ENCODE data around the gene GTF2H2C. TPM values are rescaled to one million over a fixed set of nuclear protein-coding genes. Genes with fewer than 3 reads are reported as not detected.
"Not testable (repeated sequence)": the region's sequence is repeated elsewhere in the genome, so short reads cannot be mapped to it uniquely, and the experiment has no call there.

GTF2H2C gene
- 10 to 100 TPM; 26.6 to 41.6 TPM for total RNA-seq
- total RNA-seq: 6.4 to 9.6 reads per million in 2 donors

DNA sequence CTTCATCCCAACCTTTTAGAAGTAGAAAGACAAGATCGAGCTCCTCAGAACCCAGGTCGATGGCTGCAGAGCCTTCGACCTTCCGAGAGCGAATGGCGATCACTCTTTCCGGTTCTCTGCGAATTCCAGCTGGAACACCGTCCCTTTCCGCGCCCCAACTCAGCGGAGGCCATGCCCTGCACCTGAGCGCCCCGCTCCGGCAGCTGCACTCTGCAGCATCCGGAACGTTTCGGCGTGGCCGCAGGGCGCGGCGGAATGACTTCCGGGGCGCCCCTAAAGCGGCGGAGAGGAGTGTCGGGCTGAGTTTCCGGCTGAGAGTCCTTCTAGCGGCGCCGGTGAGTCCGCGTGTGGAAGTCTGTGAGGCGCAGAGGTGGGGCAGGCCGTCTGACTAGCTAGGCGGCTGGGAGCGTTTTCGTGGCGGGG is at the start of gene GTF2H2C:
TSS of gene GTF2H2C (plus strand) at position 284 of the 423 bp plus-strand sequence. CDS start 4,942 bp downstream, outside the sequence.
- not testable (repeated sequence) for H3K36me3 Mint-ChIP-seq (ENCODE audit: low read depth); H3K27me3 Mint-ChIP-seq; H3K4me1 Mint-ChIP-seq; H3K9me3 ChIP-seq (ENCODE audit: control insufficient read depth, low read length, poor library complexity, severe bottlenecking)
- DNase-seq: peak; percentile 48 to 66 (median 63)
- Mint-ChIP-seq H3K27ac (peak within 1 kb of the TSS; percentile 71), H3K4me3 (peak within 1 kb of the TSS; percentile 98)
- ATAC-seq: peak; percentile 99

DNA sequence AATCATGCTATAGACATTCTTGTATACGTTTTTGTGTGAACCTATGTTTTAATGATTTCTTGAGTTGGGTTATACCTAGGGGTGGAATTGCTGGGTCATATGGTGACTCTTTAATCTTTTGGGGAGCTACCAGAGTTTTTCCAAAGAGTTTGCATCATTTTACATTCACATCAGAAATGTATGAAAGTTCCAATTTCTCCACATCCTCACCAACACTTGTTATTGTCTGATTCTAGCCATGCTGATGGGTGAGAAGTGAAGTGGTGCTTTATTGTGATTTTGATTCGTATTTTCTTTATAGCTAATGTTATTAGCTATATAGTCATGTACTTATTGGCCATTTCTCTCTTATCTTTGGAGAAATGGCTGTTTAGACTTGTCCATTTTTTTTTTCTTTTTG is 49.3 kb upstream of the GTF2H2C start:
- Mint-ChIP-seq H3K27ac (no peak overlapping the region), H3K4me3 (no peak overlapping the region), H3K27me3 (no peaks in the 10 kb centered on the region), H3K4me1 (no peaks in the 10 kb centered on the region), H3K36me3 (ENCODE audit: low read depth) (no peaks in the 10 kb centered on the region)
- no peaks in the 10 kb centered on the region for H3K9me3 ChIP-seq (ENCODE audit: control insufficient read depth, low read length, poor library complexity, severe bottlenecking)
- no peak for ATAC-seq
- no peak for DNase-seq

- H3K4me3 Mint-ChIP-seq: no peak overlapping the region
- no peaks in the 10 kb centered on the region for H3K36me3 Mint-ChIP-seq (ENCODE audit: low read depth)
- no peaks in the 10 kb centered on the region for H3K27me3 Mint-ChIP-seq
- no peak for ATAC-seq
- H3K27ac Mint-ChIP-seq: no peak overlapping the region
- DNase-seq: no peak
- no peaks in the 10 kb centered on the region for H3K9me3 ChIP-seq (ENCODE audit: control insufficient read depth, low read length, poor library complexity, severe bottlenecking)
- H3K4me1 Mint-ChIP-seq: no peaks in the 10 kb centered on the region
These were observed 47.2 kb upstream of the GTF2H2C start for GRCh38 chr5:69512740-69513260.

GRCh38 chr5:69515570-69515969 is 44.4 kb upstream of the GTF2H2C start:
- not testable (repeated sequence) for H3K27ac Mint-ChIP-seq; H3K36me3 Mint-ChIP-seq (ENCODE audit: low read depth); H3K27me3 Mint-ChIP-seq; DNase-seq; H3K9me3 ChIP-seq (ENCODE audit: control insufficient read depth, low read length, poor library complexity, severe bottlenecking); H3K4me3 Mint-ChIP-seq; ATAC-seq; H3K4me1 Mint-ChIP-seq

- H3K36me3 Mint-ChIP-seq (ENCODE audit: low read depth): no peaks in the 10 kb centered on the region
- no peaks in the 10 kb centered on the region for H3K9me3 ChIP-seq (ENCODE audit: control insufficient read depth, low read length, poor library complexity, severe bottlenecking)
- DNase-seq: no peak
- H3K27ac Mint-ChIP-seq: no peak overlapping the region
- no peak overlapping the region for H3K4me3 Mint-ChIP-seq
- no peak for ATAC-seq
- H3K27me3 Mint-ChIP-seq: no peaks in the 10 kb centered on the region
- no peaks in the 10 kb centered on the region for H3K4me1 Mint-ChIP-seq
These were observed 43.2 kb upstream of the GTF2H2C start for GRCh38 chr5:69516769-69517168.

DNA sequence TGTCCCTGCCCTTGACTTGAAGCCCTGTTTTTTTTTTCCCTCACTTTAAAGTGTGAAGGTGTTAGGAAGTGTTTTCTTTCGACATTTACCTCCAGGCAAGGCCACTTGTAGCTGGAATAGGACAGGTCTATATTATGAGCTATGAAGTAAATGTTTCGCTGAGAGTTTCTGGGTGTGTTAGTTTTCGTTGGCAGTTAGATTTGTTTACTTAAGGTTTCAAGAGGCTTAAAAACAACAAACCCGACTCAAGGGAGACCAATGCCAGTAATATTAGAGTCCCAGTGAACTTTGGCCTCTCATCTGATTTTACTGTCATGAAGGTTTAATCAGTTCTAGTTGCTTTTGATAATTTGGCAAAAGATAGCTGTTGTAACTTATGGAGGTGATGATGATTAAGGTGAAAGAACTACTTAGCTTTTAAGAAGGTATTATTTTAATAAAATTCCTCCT is 42.2 kb upstream of the GTF2H2C start:
- no peaks in the 10 kb centered on the region for H3K27me3 Mint-ChIP-seq
- no peak overlapping the region for H3K4me3 Mint-ChIP-seq
- ATAC-seq (no peak), DNase-seq (no peak)
- no peak overlapping the region for H3K27ac Mint-ChIP-seq
- no peaks in the 10 kb centered on the region for H3K4me1 Mint-ChIP-seq
- H3K9me3 ChIP-seq (ENCODE audit: control insufficient read depth, low read length, poor library complexity, severe bottlenecking): no peaks in the 10 kb centered on the region
- no peaks in the 10 kb centered on the region for H3K36me3 Mint-ChIP-seq (ENCODE audit: low read depth)

GRCh38 chr5:69519285-69519684 is 40.7 kb upstream of the GTF2H2C start:
- H3K9me3 ChIP-seq (ENCODE audit: control insufficient read depth, low read length, poor library complexity, severe bottlenecking): no peaks in the 10 kb centered on the region

GRCh38 chr5:69522035-69522434 is 38.0 kb upstream of the GTF2H2C start:
- H3K9me3 ChIP-seq (ENCODE audit: control insufficient read depth, low read length, poor library complexity, severe bottlenecking): no peaks in the 10 kb centered on the region
- no peak for ATAC-seq
- no peaks in the 10 kb centered on the region for H3K36me3 Mint-ChIP-seq (ENCODE audit: low read depth)
- no peaks in the 10 kb centered on the region for H3K4me1 Mint-ChIP-seq
- no peak overlapping the region for H3K27ac Mint-ChIP-seq
- no peaks in the 10 kb centered on the region for H3K27me3 Mint-ChIP-seq
- DNase-seq: no peak
- H3K4me3 Mint-ChIP-seq: no peak overlapping the region

More at GRCh38 chr5:69519285-69519684, 40.7 kb upstream of the GTF2H2C start:
- Mint-ChIP-seq H3K4me3 (no peak overlapping the region), H3K36me3 (ENCODE audit: low read depth) (no peaks in the 10 kb centered on the region), H3K27me3 (no peaks in the 10 kb centered on the region), H3K4me1 (no peaks in the 10 kb centered on the region), H3K27ac (no peak overlapping the region)
- DNase-seq (no peak), ATAC-seq (no peak)

DNA sequence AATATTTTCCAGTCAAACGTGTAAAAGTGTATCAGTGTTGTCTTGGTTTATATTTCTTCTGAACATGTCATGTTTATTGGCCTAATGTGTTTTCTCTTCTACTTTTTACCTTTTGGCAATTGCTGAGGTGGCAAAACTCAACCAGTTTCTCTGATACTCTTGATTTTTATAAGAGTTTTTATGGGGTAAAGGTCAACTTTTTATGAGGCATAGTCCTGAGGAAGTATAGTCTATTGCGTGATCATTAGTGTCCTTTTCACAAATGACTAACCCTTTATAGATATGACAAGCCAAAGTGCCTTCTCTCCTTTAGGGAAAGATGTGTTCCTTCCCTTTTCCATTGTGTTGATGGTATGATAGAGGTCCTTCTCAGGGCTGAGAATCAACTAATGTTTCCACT is 34.5 kb upstream of the GTF2H2C start:
- H3K9me3 ChIP-seq (ENCODE audit: control insufficient read depth, low read length, poor library complexity, severe bottlenecking): no peaks in the 10 kb centered on the region
- DNase-seq (no peak), ATAC-seq (no peak)
- Mint-ChIP-seq H3K36me3 (ENCODE audit: low read depth) (no peaks in the 10 kb centered on the region), H3K4me3 (no peak overlapping the region), H3K27ac (no peak overlapping the region), H3K4me1 (no peaks in the 10 kb centered on the region), H3K27me3 (peaks cover 18% of the 10 kb centered on the region)

DNA sequence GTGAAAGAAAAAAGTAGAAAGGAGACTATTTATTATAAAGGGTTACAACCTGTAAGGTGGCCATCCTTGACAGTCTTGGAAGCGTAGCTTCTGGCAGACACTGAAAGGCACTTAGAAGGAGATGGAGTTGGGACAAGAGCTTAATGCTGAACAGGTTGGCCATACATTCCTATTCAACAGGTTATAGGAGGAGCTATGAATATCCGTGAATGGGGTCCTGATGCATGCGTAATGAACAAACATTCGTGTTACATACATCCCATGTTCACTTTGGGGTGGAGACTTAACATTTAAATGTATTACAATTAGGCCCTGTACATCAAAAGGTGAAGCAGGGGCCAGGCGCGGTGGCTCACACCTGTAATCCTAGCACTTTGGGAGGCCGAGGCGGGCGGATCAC is 33.3 kb upstream of the GTF2H2C start:
- ATAC-seq (no peak), DNase-seq (no peak)
- Mint-ChIP-seq H3K27me3 (peaks cover 26% of the 10 kb centered on the region), H3K36me3 (ENCODE audit: low read depth) (no peaks in the 10 kb centered on the region), H3K27ac (no peak overlapping the region), H3K4me1 (no peaks in the 10 kb centered on the region), H3K4me3 (no peak overlapping the region)
- H3K9me3 ChIP-seq (ENCODE audit: control insufficient read depth, low read length, poor library complexity, severe bottlenecking): no peaks in the 10 kb centered on the region

GRCh38 chr5:69527128-69527770 is 32.7 kb upstream of the GTF2H2C start:
- Mint-ChIP-seq H3K36me3 (ENCODE audit: low read depth) (no peaks in the 10 kb centered on the region), H3K4me3 (no peak overlapping the region), H3K27ac (no peak overlapping the region), H3K4me1 (no peaks in the 10 kb centered on the region), H3K27me3 (peaks cover 26% of the 10 kb centered on the region)
- no peak for DNase-seq
- H3K9me3 ChIP-seq (ENCODE audit: control insufficient read depth, low read length, poor library complexity, severe bottlenecking): no peaks in the 10 kb centered on the region
- ATAC-seq: no peak

DNA sequence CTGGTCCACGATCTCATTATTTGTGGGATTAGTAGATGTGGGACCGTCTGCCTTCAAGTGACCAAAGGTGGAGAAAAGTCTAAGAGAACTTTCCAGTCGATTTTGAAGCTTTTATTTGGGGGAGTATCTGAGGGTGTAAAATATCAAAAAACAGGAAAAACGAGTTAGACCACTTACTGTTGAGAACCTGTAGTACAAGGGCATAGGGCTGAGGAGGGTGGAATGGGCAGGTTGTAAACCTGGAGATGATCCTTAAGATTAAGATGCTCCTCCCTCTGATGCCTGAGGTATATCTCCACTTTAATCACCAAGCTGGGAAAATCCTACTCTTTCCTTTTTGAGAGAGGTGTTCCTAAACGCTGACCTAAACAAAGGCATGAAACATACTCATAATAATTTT is 32.0 kb upstream of the GTF2H2C start:
- Mint-ChIP-seq H3K27me3 (peaks cover 26% of the 10 kb centered on the region), H3K4me3 (no peak overlapping the region), H3K36me3 (ENCODE audit: low read depth) (no peaks in the 10 kb centered on the region), H3K4me1 (no peaks in the 10 kb centered on the region), H3K27ac (no peak overlapping the region)
- ATAC-seq (no peak), DNase-seq (no peak)
- no peaks in the 10 kb centered on the region for H3K9me3 ChIP-seq (ENCODE audit: control insufficient read depth, low read length, poor library complexity, severe bottlenecking)

GRCh38 chr5:69528609-69529008 is 31.4 kb upstream of the GTF2H2C start:
- no peak overlapping the region for H3K4me3 Mint-ChIP-seq
- no peaks in the 10 kb centered on the region for H3K4me1 Mint-ChIP-seq
- H3K9me3 ChIP-seq (ENCODE audit: control insufficient read depth, low read length, poor library complexity, severe bottlenecking): no peaks in the 10 kb centered on the region
- DNase-seq: no peak
- H3K36me3 Mint-ChIP-seq (ENCODE audit: low read depth): no peaks in the 10 kb centered on the region
- no peak for ATAC-seq
- no peak overlapping the region for H3K27ac Mint-ChIP-seq
- peaks cover 26% of the 10 kb centered on the region for H3K27me3 Mint-ChIP-seq

All from T-helper 17 cell (primary cell).